C4-2B (cell line): ENCODE results near the gene NPAS4.

Source experiments
- H3K27ac ChIP-seq: fragments of 450-650 bp; 2 replicates; pipeline ENCODE4 v1.5.1; 2017
- CTCF ChIP-seq: fragments of 450-650 bp; conservative IDR thresholded peaks from 2 replicates; pipeline ENCODE4 v1.5.1; 2017; ENCODE audit warnings: mild to moderate bottlenecking
- ZFX ChIP-seq: fragments of 450-650 bp; IDR thresholded peaks from 2 replicates; pipeline ENCODE4 v1.6.1; 2017

NPAS4 gene

DNA sequence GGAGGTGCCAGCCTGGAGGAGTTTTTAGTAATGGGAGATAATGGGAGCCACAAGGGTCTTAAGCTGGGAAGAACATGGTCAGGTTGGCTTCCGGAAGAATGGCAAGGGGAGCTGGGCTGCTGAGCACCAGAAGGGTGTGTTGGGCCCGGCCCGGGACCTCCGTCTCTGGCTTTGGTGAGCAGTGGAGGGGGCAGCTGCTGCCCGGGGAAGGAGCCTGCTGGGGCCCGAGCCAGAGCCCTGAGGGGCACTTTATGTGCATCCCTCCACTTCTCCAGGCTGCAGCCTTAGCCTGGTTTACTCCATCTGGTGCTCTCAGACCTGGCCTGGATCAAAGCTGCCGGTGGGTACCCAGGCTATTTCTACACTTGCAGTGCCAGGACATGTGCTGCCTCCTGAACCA is 8.7 kb upstream of the NPAS4 start:
- TF ChIP-seq CTCF (no peak), ZFX (no peak)
- no peak overlapping the region for H3K27ac ChIP-seq

DNA sequence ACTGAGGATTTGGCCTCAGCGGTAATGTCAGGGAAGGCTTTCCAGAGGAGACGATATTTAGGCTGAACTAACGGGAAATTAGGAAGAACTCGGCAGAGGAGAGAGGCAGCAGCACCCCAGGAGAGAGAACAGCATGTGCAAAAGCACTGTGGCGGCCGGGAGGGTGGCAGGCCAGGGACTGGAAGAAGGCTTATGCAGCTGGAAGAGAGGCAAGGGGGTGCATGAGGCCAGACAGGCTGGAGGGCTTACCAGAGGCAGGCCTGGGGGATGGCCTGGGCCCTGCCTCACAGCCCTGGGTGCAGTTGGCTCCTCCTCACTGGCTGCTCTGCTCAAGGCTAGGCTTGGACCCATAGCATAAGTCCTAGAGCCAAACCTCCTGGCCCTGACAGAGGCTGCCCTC is 7.7 kb upstream of the NPAS4 start:
- no peak overlapping the region for H3K27ac ChIP-seq

DNA sequence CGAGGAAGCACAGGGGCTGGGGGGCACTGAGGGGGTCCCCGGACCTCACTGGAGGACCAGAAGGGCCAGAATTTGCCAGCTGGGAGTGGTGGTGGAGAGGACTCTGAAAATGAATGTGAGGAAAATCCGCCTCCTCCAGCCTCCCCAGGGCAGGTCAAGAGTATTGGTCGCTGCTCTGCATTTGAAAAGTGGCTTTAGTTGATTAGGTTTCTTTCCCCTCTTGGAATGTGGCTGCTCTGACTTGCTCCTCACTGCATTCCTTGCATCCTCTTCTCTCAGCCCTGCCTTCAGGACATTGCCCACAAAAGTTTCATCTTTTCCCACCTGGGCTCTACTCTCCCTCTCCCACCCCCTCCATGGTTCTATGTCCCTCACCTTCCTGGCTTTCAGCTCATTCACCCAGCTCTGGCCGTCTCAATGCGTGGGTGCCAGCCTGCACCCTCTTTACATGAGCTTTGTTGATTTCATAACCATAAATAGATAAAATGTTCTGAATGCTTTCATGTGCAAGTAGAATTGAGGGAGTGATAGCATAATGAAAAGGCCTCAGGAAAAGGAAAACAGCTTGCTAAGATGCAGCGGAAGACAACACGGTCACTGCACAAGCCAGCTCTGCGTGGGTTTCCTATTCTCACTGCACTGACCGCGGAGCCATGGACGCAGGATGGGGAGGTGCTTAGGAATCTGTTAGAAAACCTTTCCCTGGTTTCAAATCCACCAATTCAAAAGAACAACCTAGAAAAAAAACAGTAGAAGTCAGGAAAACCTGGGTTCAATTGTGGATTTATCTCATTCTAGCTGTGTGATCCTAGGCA is 6.5 kb upstream of the NPAS4 start:
- TF ChIP-seq ZFX (no peak), CTCF (no peak)
- H3K27ac ChIP-seq = no peak overlapping the region

More for the DNA sequence above, 7.7 kb upstream of the NPAS4 start:
- TF ChIP-seq CTCF = no peak
- TF ChIP-seq ZFX = no peak

GRCh38 chr11:66415423-66415822 is 5.4 kb upstream of the NPAS4 start:
- H3K27ac ChIP-seq = no peak overlapping the region
- TF ChIP-seq CTCF (no peak), ZFX (no peak)

DNA sequence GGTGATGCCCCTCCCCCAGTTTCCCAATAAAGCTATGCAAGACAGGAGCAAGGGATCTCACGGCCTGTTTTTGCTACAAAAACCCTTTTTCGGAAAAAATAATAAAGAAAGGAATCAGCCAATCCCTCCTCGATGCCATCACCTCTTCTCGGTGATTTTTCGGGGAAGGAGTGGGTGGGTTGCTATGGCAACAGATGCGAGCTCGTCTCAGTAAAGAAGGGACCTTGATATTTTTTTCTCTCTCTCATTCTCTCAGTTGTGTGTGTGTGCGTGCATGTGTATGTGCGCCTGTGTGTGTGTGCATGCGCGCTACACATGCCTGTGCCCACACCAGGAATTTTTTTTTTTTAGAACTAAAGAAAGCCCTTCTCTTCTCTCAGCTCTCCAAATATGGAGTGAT is 3.8 kb upstream of the NPAS4 start:
- no peak overlapping the region for H3K27ac ChIP-seq
- TF ChIP-seq CTCF (no peak), ZFX (no peak)

- H3K27ac ChIP-seq = no peak overlapping the region
- no peak for TF ChIP-seq ZFX
- TF ChIP-seq CTCF = no peak
Measured at GRCh38 chr11:66418168-66418985, 2.5 kb upstream of the NPAS4 start.

- no peak overlapping the region for H3K27ac ChIP-seq
- TF ChIP-seq CTCF = no peak
- no peak for TF ChIP-seq ZFX
Measured at GRCh38 chr11:66418986-66419308, 1.9 kb upstream of the NPAS4 start.
